ENCODE data around the gene GPD2.

Gene GPD2

GRCh38 chr2:156563994-156564753 lies 128.0 kb downstream of the GPD2 start:
- no peak overlapping the region for H3K9ac ChIP-seq (ENCODE audit: insufficient read length)
- no peak overlapping the region for H3K4me3 ChIP-seq
- no peak for TF ChIP-seq EZH2 (IDR thresholded peaks at IDR 0.05)
- TF ChIP-seq FOXP2 (optimal IDR thresholded peaks at IDR 0.05; ENCODE audit: control extremely low read depth, extremely low read length, insufficient read depth): no peak
- TF ChIP-seq POLR2AphosphoS5 (IDR thresholded peaks at IDR 0.05; ENCODE audit: borderline replicate concordance, low read depth, low read length): no peak
- H3K9me3 ChIP-seq (ENCODE audit: low read depth, low read length): no peaks in the 10 kb centered on the region
- no peak for DNase-seq (ENCODE audit: low read depth, low spot score)
- no peaks in the 10 kb centered on the region for H3K36me3 ChIP-seq (ENCODE audit: insufficient read depth, low read length)
- H3K27ac ChIP-seq: no peak overlapping the region

- no peak for DNase-seq (ENCODE audit: low read depth, low spot score)
- no peak overlapping the region for H3K9ac ChIP-seq (ENCODE audit: insufficient read length)
- no peak overlapping the region for H3K27ac ChIP-seq
- H3K4me3 ChIP-seq: no peak overlapping the region
- H3K36me3 ChIP-seq (ENCODE audit: insufficient read depth, low read length): no peaks in the 10 kb centered on the region
- TF ChIP-seq POLR2AphosphoS5 (IDR thresholded peaks at IDR 0.05; ENCODE audit: borderline replicate concordance, low read depth, low read length): no peak
- TF ChIP-seq FOXP2 (optimal IDR thresholded peaks at IDR 0.05; ENCODE audit: control extremely low read depth, extremely low read length, insufficient read depth): no peak
- no peak for TF ChIP-seq EZH2 (IDR thresholded peaks at IDR 0.05)
- no peaks in the 10 kb centered on the region for H3K9me3 ChIP-seq (ENCODE audit: low read depth, low read length)
These were observed 129.0 kb downstream of the GPD2 start for GRCh38 chr2:156565066-156565710.

- Histone ChIP-seq H3K9ac (ENCODE audit: insufficient read length) (no peak overlapping the region), H3K4me3 (no peak overlapping the region), H3K27ac (no peak overlapping the region), H3K9me3 (ENCODE audit: low read depth, low read length) (no peaks in the 10 kb centered on the region), H3K36me3 (ENCODE audit: insufficient read depth, low read length) (no peaks in the 10 kb centered on the region)
- DNase-seq (ENCODE audit: low read depth, low spot score): no peak
- no peak for TF ChIP-seq EZH2 (IDR thresholded peaks at IDR 0.05)
- no peak for TF ChIP-seq POLR2AphosphoS5 (IDR thresholded peaks at IDR 0.05; ENCODE audit: borderline replicate concordance, low read depth, low read length)
- TF ChIP-seq FOXP2 (optimal IDR thresholded peaks at IDR 0.05; ENCODE audit: control extremely low read depth, extremely low read length, insufficient read depth): no peak
These were observed 137.5 kb downstream of the GPD2 start for GRCh38 chr2:156573710-156574109.

- H3K9ac ChIP-seq (ENCODE audit: insufficient read length): no peak overlapping the region
- H3K9me3 ChIP-seq (ENCODE audit: low read depth, low read length): no peaks in the 10 kb centered on the region
- H3K27ac ChIP-seq: no peak overlapping the region
- TF ChIP-seq EZH2 (IDR thresholded peaks at IDR 0.05) (no peak), POLR2AphosphoS5 (IDR thresholded peaks at IDR 0.05; ENCODE audit: borderline replicate concordance, low read depth, low read length) (no peak), FOXP2 (optimal IDR thresholded peaks at IDR 0.05; ENCODE audit: control extremely low read depth, extremely low read length, insufficient read depth) (no peak)
- no peak overlapping the region for H3K4me3 ChIP-seq
- no peaks in the 10 kb centered on the region for H3K36me3 ChIP-seq (ENCODE audit: insufficient read depth, low read length)
- DNase-seq (ENCODE audit: low read depth, low spot score): no peak
These were observed 137.9 kb downstream of the GPD2 start for GRCh38 chr2:156574112-156574511.

- DNase-seq (ENCODE audit: low read depth, low spot score): no peak
- TF ChIP-seq EZH2 (IDR thresholded peaks at IDR 0.05): no peak
- TF ChIP-seq FOXP2 (optimal IDR thresholded peaks at IDR 0.05; ENCODE audit: control extremely low read depth, extremely low read length, insufficient read depth): no peak
- no peak for TF ChIP-seq POLR2AphosphoS5 (IDR thresholded peaks at IDR 0.05; ENCODE audit: borderline replicate concordance, low read depth, low read length)
- Histone ChIP-seq H3K4me3 (no peak overlapping the region), H3K27ac (no peak overlapping the region), H3K36me3 (ENCODE audit: insufficient read depth, low read length) (no peaks in the 10 kb centered on the region), H3K9me3 (ENCODE audit: low read depth, low read length) (no peaks in the 10 kb centered on the region), H3K9ac (ENCODE audit: insufficient read length) (no peak overlapping the region)
These were observed 139.8 kb downstream of the GPD2 start for GRCh38 chr2:156576005-156576404.

- TF ChIP-seq FOXP2 (optimal IDR thresholded peaks at IDR 0.05; ENCODE audit: control extremely low read depth, extremely low read length, insufficient read depth) (no peak), EZH2 (IDR thresholded peaks at IDR 0.05) (no peak), POLR2AphosphoS5 (IDR thresholded peaks at IDR 0.05; ENCODE audit: borderline replicate concordance, low read depth, low read length) (no peak)
- H3K9me3 ChIP-seq (ENCODE audit: low read depth, low read length): no peaks in the 10 kb centered on the region
- peak overlapping the region; percentile 26; the same call in 1 of the 2 replicates for H3K27ac ChIP-seq
- H3K36me3 ChIP-seq (ENCODE audit: insufficient read depth, low read length): no peaks in the 10 kb centered on the region
- no peak overlapping the region for H3K4me3 ChIP-seq
- DNase-seq (ENCODE audit: low read depth, low spot score): no peak
- H3K9ac ChIP-seq (ENCODE audit: insufficient read length): no peak overlapping the region
These were observed 144.3 kb downstream of the GPD2 start for GRCh38 chr2:156580501-156580900.

- DNase-seq (ENCODE audit: low read depth, low spot score): no peak
These were observed 145.1 kb downstream of the GPD2 start for GRCh38 chr2:156581280-156581679.

GRCh38 chr2:156585457-156585856 lies 149.3 kb downstream of the GPD2 start:
- Histone ChIP-seq H3K27ac (no peak overlapping the region), H3K9ac (ENCODE audit: insufficient read length) (no peak overlapping the region), H3K36me3 (ENCODE audit: insufficient read depth, low read length) (no peaks in the 10 kb centered on the region), H3K4me3 (no peak overlapping the region), H3K9me3 (ENCODE audit: low read depth, low read length) (no peaks in the 10 kb centered on the region)
- no peak for DNase-seq (ENCODE audit: low read depth, low spot score)
- TF ChIP-seq POLR2AphosphoS5 (IDR thresholded peaks at IDR 0.05; ENCODE audit: borderline replicate concordance, low read depth, low read length): no peak

More at GRCh38 chr2:156581280-156581679, 145.1 kb downstream of the GPD2 start:
- 0 out of 2 replicates have a peak overlapping the region, but pooled peaks have one; percentile 26 for H3K27ac ChIP-seq
- no peaks in the 10 kb centered on the region for H3K9me3 ChIP-seq (ENCODE audit: low read depth, low read length)
- H3K4me3 ChIP-seq: no peak overlapping the region
- H3K9ac ChIP-seq (ENCODE audit: insufficient read length): no peak overlapping the region
- TF ChIP-seq EZH2 (IDR thresholded peaks at IDR 0.05) (no peak), POLR2AphosphoS5 (IDR thresholded peaks at IDR 0.05; ENCODE audit: borderline replicate concordance, low read depth, low read length) (no peak), FOXP2 (optimal IDR thresholded peaks at IDR 0.05; ENCODE audit: control extremely low read depth, extremely low read length, insufficient read depth) (no peak)
- H3K36me3 ChIP-seq (ENCODE audit: insufficient read depth, low read length): no peaks in the 10 kb centered on the region
